ENCODE data around the gene MESD. TPM values are rescaled to one million over a fixed set of nuclear protein-coding genes. Genes with fewer than 3 reads are reported as not detected.

Gene MESD
- total and polyA plus RNA-seq, 2 donors from 2014 or later, result 23.3 to 30.9 TPM

DNA sequence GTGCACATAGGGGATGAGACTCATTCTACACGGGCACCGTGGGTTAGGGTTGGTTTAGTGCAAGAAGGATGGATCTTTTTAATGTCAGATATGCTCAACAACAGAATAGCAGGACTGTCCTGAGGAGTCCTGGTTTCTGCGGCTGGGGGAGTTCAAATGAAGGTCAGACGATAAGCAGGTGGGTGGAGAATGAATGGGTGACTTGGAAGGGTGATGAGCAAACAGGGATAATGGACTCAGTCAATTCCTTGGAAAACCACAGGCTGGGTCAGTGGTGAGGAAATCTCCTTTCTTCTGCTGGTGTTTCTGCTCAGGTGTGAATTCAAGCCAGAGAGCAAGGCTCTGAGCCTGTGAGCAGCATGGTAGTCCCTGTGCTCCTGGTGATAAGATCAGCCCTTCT, 59.9 kb downstream of the MESD start:
- TF ChIP-seq, protein P1, sequence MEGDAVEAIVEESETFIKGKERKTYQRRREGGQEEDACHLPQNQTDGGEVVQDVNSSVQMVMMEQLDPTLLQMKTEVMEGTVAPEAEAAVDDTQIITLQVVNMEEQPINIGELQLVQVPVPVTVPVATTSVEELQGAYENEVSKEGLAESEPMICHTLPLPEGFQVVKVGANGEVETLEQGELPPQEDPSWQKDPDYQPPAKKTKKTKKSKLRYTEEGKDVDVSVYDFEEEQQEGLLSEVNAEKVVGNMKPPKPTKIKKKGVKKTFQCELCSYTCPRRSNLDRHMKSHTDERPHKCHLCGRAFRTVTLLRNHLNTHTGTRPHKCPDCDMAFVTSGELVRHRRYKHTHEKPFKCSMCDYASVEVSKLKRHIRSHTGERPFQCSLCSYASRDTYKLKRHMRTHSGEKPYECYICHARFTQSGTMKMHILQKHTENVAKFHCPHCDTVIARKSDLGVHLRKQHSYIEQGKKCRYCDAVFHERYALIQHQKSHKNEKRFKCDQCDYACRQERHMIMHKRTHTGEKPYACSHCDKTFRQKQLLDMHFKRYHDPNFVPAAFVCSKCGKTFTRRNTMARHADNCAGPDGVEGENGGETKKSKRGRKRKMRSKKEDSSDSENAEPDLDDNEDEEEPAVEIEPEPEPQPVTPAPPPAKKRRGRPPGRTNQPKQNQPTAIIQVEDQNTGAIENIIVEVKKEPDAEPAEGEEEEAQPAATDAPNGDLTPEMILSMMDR (IDR thresholded peaks at IDR 0.05; ENCODE audit: borderline replicate concordance, extremely low read depth, insufficient read depth), result no peak
- H3K9me3 ChIP-seq (ENCODE audit: control insufficient read depth in 2 of 3, insufficient read depth in 1 of 3, low read length in 3 of 3), result no peaks in the 10 kb centered on the region
- FAIRE-seq, result no peak
- peaks cover 0 to 4% (median 0%) of the 10 kb centered on the region in 3 donors for H3K36me3 ChIP-seq (ENCODE audit: control insufficient read depth in 2 of 3, insufficient read depth in 3 of 3, low read length in 3 of 3)
- no peak overlapping the region for H3K27ac ChIP-seq (ENCODE audit: low read depth in 2 of 2, low read length in 2 of 2)
- DNase-seq, result no peak
- H3K27me3 ChIP-seq (ENCODE audit: control insufficient read depth, insufficient read depth, low read length), result no peaks in the 10 kb centered on the region
- intact Hi-C loops (cut with DNase I), result no loop called here
- H3K4me3 ChIP-seq (ENCODE audit: low read length in 3 of 3), result no peak overlapping the region
- H3K9ac ChIP-seq (ENCODE audit: low read length in 3 of 3), result no peak overlapping the region
- no peaks in the 10 kb centered on the region for H3K4me1 ChIP-seq (ENCODE audit: control insufficient read depth in 2 of 3, insufficient read depth in 2 of 3, low read depth in 1 of 3, low read length in 3 of 3)

DNA sequence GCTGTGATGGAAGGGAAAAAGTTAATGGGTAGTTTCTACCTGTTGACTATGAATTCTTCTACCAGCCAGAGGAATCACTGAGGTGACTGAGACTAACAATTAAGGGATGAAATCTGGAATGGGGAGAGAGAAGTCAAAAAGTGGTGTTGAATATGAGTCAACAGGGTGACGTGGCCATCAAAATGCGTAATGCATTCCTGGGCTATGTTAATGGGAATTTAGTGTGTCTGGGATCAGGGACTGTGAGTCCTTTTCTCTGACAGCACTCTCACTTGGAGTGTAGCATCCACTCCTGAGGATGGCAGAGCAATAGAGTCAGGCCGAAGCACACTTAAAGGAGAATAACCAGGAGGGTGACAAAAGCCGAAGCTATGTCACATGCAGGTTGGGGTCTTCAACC, 60.4 kb downstream of the MESD start:
- H3K27ac ChIP-seq (ENCODE audit: low read depth in 2 of 2, low read length in 2 of 2), result no peak overlapping the region
- no peaks in the 10 kb centered on the region for H3K9me3 ChIP-seq (ENCODE audit: control insufficient read depth in 2 of 3, insufficient read depth in 1 of 3, low read length in 3 of 3)
- no peak overlapping the region for H3K9ac ChIP-seq (ENCODE audit: low read length in 3 of 3)
- H3K4me1 ChIP-seq (ENCODE audit: control insufficient read depth in 2 of 3, insufficient read depth in 2 of 3, low read depth in 1 of 3, low read length in 3 of 3), result no peaks in the 10 kb centered on the region
- no peaks in the 10 kb centered on the region for H3K27me3 ChIP-seq (ENCODE audit: control insufficient read depth, insufficient read depth, low read length)
- no peak for FAIRE-seq
- intact Hi-C loops (cut with DNase I), result no loop called here
- no peak overlapping the region for H3K4me3 ChIP-seq (ENCODE audit: low read length in 3 of 3)
- no peak for DNase-seq
- peaks cover 0 to 4% (median 0%) of the 10 kb centered on the region in 3 donors for H3K36me3 ChIP-seq (ENCODE audit: control insufficient read depth in 2 of 3, insufficient read depth in 3 of 3, low read length in 3 of 3)
- TF ChIP-seq, protein P1 (IDR thresholded peaks at IDR 0.05; ENCODE audit: borderline replicate concordance, extremely low read depth, insufficient read depth), result no peak

DNA sequence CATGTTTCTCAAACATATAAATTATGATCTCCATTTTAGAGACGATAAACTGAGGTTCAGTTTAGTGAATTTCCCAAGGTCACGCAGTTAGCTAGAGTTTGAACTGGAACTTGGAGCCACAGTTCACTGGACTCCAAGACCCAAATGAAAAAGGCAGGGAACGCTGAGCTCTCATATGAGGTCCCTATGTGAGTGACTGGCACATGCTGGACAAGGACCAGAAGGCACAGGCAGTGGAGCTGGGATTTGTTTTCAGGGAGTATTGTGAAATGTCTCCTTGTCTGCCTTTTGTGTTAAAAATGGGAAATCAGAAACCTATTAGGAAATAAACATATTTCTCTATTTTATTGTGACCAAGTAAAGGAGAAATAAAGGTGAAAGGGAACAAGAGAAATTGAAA, 63.5 kb downstream of the MESD start:
- intact Hi-C loops (cut with DNase I), result no loop called here
- H3K9me3 ChIP-seq (ENCODE audit: control insufficient read depth in 2 of 3, insufficient read depth in 1 of 3, low read length in 3 of 3), result no peaks in the 10 kb centered on the region
- H3K4me3 ChIP-seq (ENCODE audit: low read length in 3 of 3), result no peak overlapping the region
- no peak for FAIRE-seq
- H3K27ac ChIP-seq (ENCODE audit: low read depth in 2 of 2, low read length in 2 of 2), result no peak overlapping the region
- TF ChIP-seq, protein P1 (IDR thresholded peaks at IDR 0.05; ENCODE audit: borderline replicate concordance, extremely low read depth, insufficient read depth), result no peak
- H3K4me1 ChIP-seq (ENCODE audit: control insufficient read depth in 2 of 3, insufficient read depth in 2 of 3, low read depth in 1 of 3, low read length in 3 of 3), result no peaks in the 10 kb centered on the region
- H3K9ac ChIP-seq (ENCODE audit: low read length in 3 of 3), result no peak overlapping the region
- H3K36me3 ChIP-seq (ENCODE audit: control insufficient read depth in 2 of 3, insufficient read depth in 3 of 3, low read length in 3 of 3), result peaks cover 0 to 6% (median 0%) of the 10 kb centered on the region in 3 donors
- H3K27me3 ChIP-seq (ENCODE audit: control insufficient read depth, insufficient read depth, low read length), result no peaks in the 10 kb centered on the region
- no peak for DNase-seq

DNA sequence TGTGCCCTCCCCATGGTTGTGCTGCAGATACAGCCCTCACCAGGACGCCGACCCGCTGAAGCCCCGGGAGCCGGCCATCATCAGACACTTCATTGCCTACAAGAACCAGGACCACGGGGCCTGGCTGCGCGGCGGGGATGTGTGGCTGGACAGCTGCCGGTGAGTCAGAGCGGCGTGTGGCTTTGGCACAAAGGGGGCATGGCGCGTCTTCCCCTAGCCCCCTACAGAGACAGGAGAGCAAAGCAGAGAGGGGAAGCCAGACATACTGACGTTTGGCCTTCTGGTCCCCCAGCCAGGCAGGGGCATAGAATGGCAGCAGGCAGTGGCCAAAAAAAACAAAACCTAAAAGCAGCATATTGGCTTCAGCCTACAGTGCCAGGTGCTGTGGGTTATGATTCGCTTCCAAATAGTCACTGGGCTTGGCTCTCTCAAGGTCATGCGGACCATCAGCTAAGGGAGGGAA, 64.0 kb downstream of the MESD start:
- no peaks in the 10 kb centered on the region for H3K27me3 ChIP-seq (ENCODE audit: control insufficient read depth, insufficient read depth, low read length)
- no peak for FAIRE-seq
- no peak for DNase-seq
- no peaks in the 10 kb centered on the region for H3K9me3 ChIP-seq (ENCODE audit: control insufficient read depth in 2 of 3, insufficient read depth in 1 of 3, low read length in 3 of 3)
- H3K36me3 ChIP-seq (ENCODE audit: control insufficient read depth in 2 of 3, insufficient read depth in 3 of 3, low read length in 3 of 3), result peaks cover 0 to 6% (median 0%) of the 10 kb centered on the region in 3 donors
- no peak overlapping the region for H3K27ac ChIP-seq (ENCODE audit: low read depth in 2 of 2, low read length in 2 of 2)
- no peaks in the 10 kb centered on the region for H3K4me1 ChIP-seq (ENCODE audit: control insufficient read depth in 2 of 3, insufficient read depth in 2 of 3, low read depth in 1 of 3, low read length in 3 of 3)
- intact Hi-C loops (cut with DNase I), result no loop called here
- no peak overlapping the region for H3K4me3 ChIP-seq (ENCODE audit: low read length in 3 of 3)
- no peak overlapping the region for H3K9ac ChIP-seq (ENCODE audit: low read length in 3 of 3)
- TF ChIP-seq, protein P1 (IDR thresholded peaks at IDR 0.05; ENCODE audit: borderline replicate concordance, extremely low read depth, insufficient read depth), result no peak
